OCI-LY7 (cell line): Measurements from ENCODE around the gene NOL12.

Source experiments
- EZH2phosphoT487 ChIP-seq: fragments of 200-600 bp; sonication (generic); IDR thresholded peaks from 2 replicates; pipeline ENCODE4 v1.6.1; 2018; ENCODE audit warnings: low read depth, borderline replicate concordance, mild to moderate bottlenecking, mixed run types, antibody characterized with exemption, low read length, moderate library complexity, mixed read lengths
- TF ChIP-seq, protein P1 (sequence below): fragments of 200-600 bp; sonication (generic); conservative IDR thresholded peaks from 2 replicates; pipeline ENCODE4 v1.5.1; 2014; ENCODE audit warnings: mild to moderate bottlenecking, antibody characterized with exemption, low read length, moderate library complexity, mixed read lengths

DNA sequence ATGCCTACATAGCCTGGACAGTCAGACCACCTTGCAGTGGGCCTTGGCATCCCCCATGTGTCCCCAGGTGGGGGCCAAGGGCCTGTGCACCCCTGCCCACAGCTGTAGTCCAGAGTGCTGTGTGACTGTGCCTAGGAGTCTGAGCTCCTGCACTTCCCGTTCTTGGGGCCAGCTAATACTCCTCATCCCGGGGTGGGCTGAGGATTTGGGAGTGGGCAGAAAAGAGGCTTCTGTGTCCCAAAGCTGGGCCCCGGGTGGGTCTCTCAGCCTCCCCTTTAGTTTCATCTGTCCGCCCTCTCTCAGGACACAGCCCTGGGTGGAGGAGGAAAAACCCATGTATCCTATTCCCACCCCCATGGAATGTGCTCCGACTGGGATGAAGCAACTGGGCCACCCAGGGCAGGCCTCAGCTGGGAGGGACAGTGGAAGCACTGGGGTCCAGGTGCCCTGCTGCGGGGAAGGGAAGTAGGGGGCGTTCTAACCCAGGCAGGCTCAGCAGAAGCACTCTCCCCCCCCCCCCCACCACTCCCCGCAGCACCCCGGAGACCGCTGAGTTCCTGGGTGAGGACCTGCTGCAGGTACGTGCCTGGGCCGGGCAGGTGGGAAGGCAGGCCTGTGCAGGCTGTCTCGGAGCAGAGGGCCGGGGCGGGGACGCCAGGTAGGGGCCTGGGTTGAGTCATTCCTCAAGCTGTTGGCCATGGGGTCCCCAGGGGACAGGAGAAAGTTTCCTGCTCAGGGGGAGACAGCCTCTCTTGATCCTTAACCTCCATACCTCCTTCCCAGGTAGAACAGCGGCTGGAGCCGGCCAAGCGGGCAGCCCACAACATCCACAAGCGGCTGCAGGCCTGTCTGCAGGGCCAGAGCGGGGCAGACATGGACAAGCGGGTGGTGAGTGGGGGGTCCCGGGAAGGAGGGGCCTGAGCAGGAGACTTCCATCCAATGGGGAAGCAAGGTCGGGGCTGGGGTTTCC lies 45.3 kb upstream of the NOL12 start:
- TF ChIP-seq, protein P1, sequence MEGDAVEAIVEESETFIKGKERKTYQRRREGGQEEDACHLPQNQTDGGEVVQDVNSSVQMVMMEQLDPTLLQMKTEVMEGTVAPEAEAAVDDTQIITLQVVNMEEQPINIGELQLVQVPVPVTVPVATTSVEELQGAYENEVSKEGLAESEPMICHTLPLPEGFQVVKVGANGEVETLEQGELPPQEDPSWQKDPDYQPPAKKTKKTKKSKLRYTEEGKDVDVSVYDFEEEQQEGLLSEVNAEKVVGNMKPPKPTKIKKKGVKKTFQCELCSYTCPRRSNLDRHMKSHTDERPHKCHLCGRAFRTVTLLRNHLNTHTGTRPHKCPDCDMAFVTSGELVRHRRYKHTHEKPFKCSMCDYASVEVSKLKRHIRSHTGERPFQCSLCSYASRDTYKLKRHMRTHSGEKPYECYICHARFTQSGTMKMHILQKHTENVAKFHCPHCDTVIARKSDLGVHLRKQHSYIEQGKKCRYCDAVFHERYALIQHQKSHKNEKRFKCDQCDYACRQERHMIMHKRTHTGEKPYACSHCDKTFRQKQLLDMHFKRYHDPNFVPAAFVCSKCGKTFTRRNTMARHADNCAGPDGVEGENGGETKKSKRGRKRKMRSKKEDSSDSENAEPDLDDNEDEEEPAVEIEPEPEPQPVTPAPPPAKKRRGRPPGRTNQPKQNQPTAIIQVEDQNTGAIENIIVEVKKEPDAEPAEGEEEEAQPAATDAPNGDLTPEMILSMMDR: peak; percentile 54
- TF ChIP-seq EZH2phosphoT487: no peak
